IMR-90 (cell line): ENCODE results near the gene TUBA8. TPM values are rescaled to one million over a fixed set of nuclear protein-coding genes. Genes with fewer than 3 reads are reported as not detected.

ENCODE experiments used
- ATAC-seq: fragments of 200-7000 bp; cut with Tn5 transposase; 2 replicates; pipeline ENCODE4 v1.9.1; 2020; ENCODE audit warnings: low read depth, mild to moderate bottlenecking, moderate library complexity
- BruUV-seq: library from RNA; stranded (reverse); fragments of 400-500 nt; replicated peaks from 2 replicates; lab custom pipeline; 2021; lab: Mats Ljungman, UMichigan
- CTCF ChIA-PET: fragments of 300-600 bp; formaldehyde crosslinking; extraction: SDS; loops from one replicate; lab custom pipeline; 2021; ENCODE audit warnings: antibody characterized with exemption; lab: Yijun Ruan, JAX
- POLR2A ChIA-PET: fragments of 300-600 bp; sonication (Branson Sonifier 250); formaldehyde crosslinking; loops from one replicate; lab custom pipeline; 2022; ENCODE audit warnings: antibody characterized with exemption; ENCODE audit not compliant: unreplicated experiment; lab: Charles Lee
- DNase-seq: peaks from one replicate; pipeline ENCODE4 v3.0.0; 2013
- H2AFZ ChIP-seq: replicated peaks from 2 replicates; pipeline ENCODE3; 2013; ENCODE audit warnings: low read length, mild to moderate bottlenecking; ENCODE audit not compliant: poor library complexity
- H2AK5ac ChIP-seq: 2 replicates; pipeline ENCODE4 v1.6.1; 2013; ENCODE audit warnings: low read depth, low read length, inconsistent platforms
- H2AK9ac ChIP-seq: replicated peaks from 2 replicates; pipeline ENCODE3; 2013; ENCODE audit warnings: mild to moderate bottlenecking, low read depth, low read length, moderate library complexity; ENCODE audit not compliant: poor library complexity
- H2BK120ac ChIP-seq: 2 replicates; pipeline ENCODE4 v1.6.1; 2013; ENCODE audit warnings: low read depth, low read length, inconsistent platforms
- H2BK15ac ChIP-seq: 3 replicates; pipeline ENCODE4 v1.6.1; 2013; ENCODE audit warnings: low read depth, low read length, inconsistent platforms
- H2BK20ac ChIP-seq: 2 replicates; pipeline ENCODE4 v1.6.1; 2013; ENCODE audit warnings: low read depth, mild to moderate bottlenecking, inconsistent platforms, low read length, moderate library complexity
- H2BK5ac ChIP-seq: 2 replicates; pipeline ENCODE4 v1.6.1; 2013; ENCODE audit warnings: mild to moderate bottlenecking, low read depth, low read length, inconsistent platforms; ENCODE audit not compliant: poor library complexity, severe bottlenecking
- H3K14ac ChIP-seq: replicated peaks from 2 replicates; pipeline ENCODE4 v1.6.1; 2013; ENCODE audit warnings: low read depth, low read length, inconsistent platforms
- H3K18ac ChIP-seq: 2 replicates; pipeline ENCODE4 v1.6.1; 2013; ENCODE audit warnings: low read depth, low read length, control low read depth
- H3K23ac ChIP-seq: 2 replicates; pipeline ENCODE4 v1.6.1; 2013; ENCODE audit warnings: low read depth, low read length, inconsistent platforms
- H3K27ac ChIP-seq: 2 replicates; pipeline ENCODE4 v1.5.1; 2013; ENCODE audit warnings: mild to moderate bottlenecking, control low read depth, low read length; ENCODE audit not compliant: insufficient read depth
- H3K27me3 ChIP-seq: 2 replicates; pipeline ENCODE4 v1.6.1; 2013; ENCODE audit warnings: low read length; ENCODE audit not compliant: control insufficient read depth, insufficient read depth
- H3K36me3 ChIP-seq: 2 replicates; pipeline ENCODE4 v1.6.1; 2013; ENCODE audit warnings: low read length, mixed read lengths; ENCODE audit not compliant: control insufficient read depth, insufficient read depth
- H3K4ac ChIP-seq: 2 replicates; pipeline ENCODE4 v1.6.1; 2013; ENCODE audit warnings: low read depth, low read length, inconsistent platforms
- H3K4me1 ChIP-seq: 2 replicates; pipeline ENCODE4 v1.6.1; 2013; ENCODE audit warnings: low read length, mixed read lengths; ENCODE audit not compliant: control insufficient read depth, insufficient read depth
- H3K4me2 ChIP-seq: 2 replicates; pipeline ENCODE4 v1.6.1; 2013; ENCODE audit warnings: low read depth, mild to moderate bottlenecking, control low read depth, low read length, moderate library complexity
- H3K4me3 ChIP-seq: 2 replicates; pipeline ENCODE4 v1.5.1; 2013; ENCODE audit warnings: low read depth, mild to moderate bottlenecking, control low read depth, low read length, moderate library complexity; ENCODE audit not compliant: insufficient read depth
- H3K56ac ChIP-seq: 2 replicates; pipeline ENCODE4 v1.6.1; 2013; ENCODE audit warnings: low read length, inconsistent platforms; ENCODE audit not compliant: insufficient read depth; ENCODE audit errors: extremely low read depth
- H3K79me1 ChIP-seq, 2 experiments: 2 replicates each; pipeline ENCODE4 v1.6.1; 2013; ENCODE audit warnings: low read length in 2 of 2, inconsistent platforms in 1 of 2, low read depth in 1 of 2
- H3K9ac ChIP-seq: 2 replicates; pipeline ENCODE4 v1.6.1; 2013; ENCODE audit warnings: low read depth, low read length, control low read depth
- H3K9me1 ChIP-seq: 2 replicates; pipeline ENCODE4 v1.6.1; 2013; ENCODE audit warnings: low read length, inconsistent platforms; ENCODE audit not compliant: insufficient read depth
- H3K9me3 ChIP-seq: 2 replicates; pipeline ENCODE4 v1.6.1; 2013; ENCODE audit warnings: low read length; ENCODE audit not compliant: control insufficient read depth, insufficient read depth
- H4K20me1 ChIP-seq: 2 replicates; pipeline ENCODE4 v1.6.1; 2013; ENCODE audit warnings: low read length, inconsistent platforms; ENCODE audit not compliant: insufficient read depth
- H4K5ac ChIP-seq: 2 replicates; pipeline ENCODE4 v1.6.1; 2013; ENCODE audit warnings: mild to moderate bottlenecking, low read depth, low read length, control low read depth
- H4K8ac ChIP-seq, 2 experiments: 2 replicates each; pipeline ENCODE4 v1.6.1; 2013; ENCODE audit warnings: low read depth in 2 of 2, low read length in 2 of 2, control low read depth in 1 of 2, inconsistent platforms in 1 of 2
- H4K91ac ChIP-seq: 2 replicates; pipeline ENCODE4 v1.6.1; 2013; ENCODE audit warnings: low read depth, low read length, inconsistent platforms; ENCODE audit not compliant: insufficient read depth
- BHLHE40 ChIP-seq: fragments of 150-350 bp; IDR thresholded peaks from 2 replicates; pipeline ENCODE4 v1.6.1; 2016; ENCODE audit warnings: mild to moderate bottlenecking, low read depth, low read length
- CHD1 ChIP-seq: IDR thresholded peaks from 2 replicates; pipeline ENCODE4 v1.6.1; 2012; ENCODE audit warnings: low read depth, low read length, improper control_type of control experiment
- FOS ChIP-seq: fragments of 150-350 bp; IDR thresholded peaks from 2 replicates; pipeline ENCODE4 v1.6.1; 2016; ENCODE audit warnings: low read depth, low read length
- MAFK ChIP-seq: IDR thresholded peaks from 2 replicates; pipeline ENCODE4 v1.6.1; 2012; ENCODE audit warnings: low read depth, low read length, improper control_type of control experiment
- MAZ ChIP-seq: IDR thresholded peaks from 2 replicates; pipeline ENCODE4 v1.6.1; 2012; ENCODE audit warnings: low read depth, mild to moderate bottlenecking, low read length, improper control_type of control experiment, moderate library complexity, borderline replicate concordance
- MXI1 ChIP-seq: IDR thresholded peaks from 2 replicates; pipeline ENCODE4 v1.6.1; 2012; ENCODE audit warnings: low read depth, mild to moderate bottlenecking, low read length, moderate library complexity, borderline replicate concordance
- NFE2L2 ChIP-seq: fragments of 150-350 bp; IDR thresholded peaks from 2 replicates; pipeline ENCODE4 v1.6.1; 2016; ENCODE audit warnings: low read depth, mild to moderate bottlenecking, low read length
- POLR2A ChIP-seq: IDR thresholded peaks from 2 replicates; pipeline ENCODE4 v1.6.1; 2012; ENCODE audit warnings: mild to moderate bottlenecking, low read depth, low read length
- RAD21 ChIP-seq: IDR thresholded peaks from 2 replicates; pipeline ENCODE4 v1.6.1; 2012; ENCODE audit warnings: low read length, improper control_type of control experiment
- RCOR1 ChIP-seq: IDR thresholded peaks from 2 replicates; pipeline ENCODE4 v1.6.1; 2012; ENCODE audit warnings: mild to moderate bottlenecking, low read length, improper control_type of control experiment; ENCODE audit not compliant: insufficient replicate concordance
- RFX5 ChIP-seq: IDR thresholded peaks from 2 replicates; pipeline ENCODE4 v1.8.0; 2012; ENCODE audit warnings: low read depth, mild to moderate bottlenecking, low read length, moderate library complexity
- SMC3 ChIP-seq: fragments of 150-350 bp; IDR thresholded peaks from 2 replicates; pipeline ENCODE4 v1.6.1; 2016; ENCODE audit warnings: low read depth, mild to moderate bottlenecking, antibody characterized with exemption, low read length, moderate library complexity
- WGBS, 2 experiments: methylation state at CpG; one replicate each; pipeline versions ENCODE4 v1.1.5 to v1.1.7; 2013; ENCODE audit warnings: missing lambda C conversion rate in 2 of 2; ENCODE audit not compliant: insufficient read length in 1 of 2; ENCODE audit errors: extremely low coverage in 2 of 2; 5-methylcytosine and 5-hydroxymethylcytosine counted together
- dilution Hi-C: fragments of 300-500 bp; cut with HindIII; formaldehyde crosslinking; loops from one replicate; pipeline ENCODE4 v1.14.3; 2018; ENCODE audit warnings: low sequenced_read_pairs; ENCODE audit not compliant: unreplicated experiment
- in situ Hi-C: fragments of 300-500 bp; cut with MboI; formaldehyde crosslinking; loops from 3 replicates; pipeline ENCODE4 v1.14.3; 2019; ENCODE audit warnings: low sequenced_read_pairs, inconsistent platforms, mixed read lengths
- intact Hi-C: fragments of 100-400 bp; cut with micrococcal nuclease; formaldehyde crosslinking; loops from 2 replicates; pipeline ENCODE4 v1.10.0; 2022
- polyA plus RNA-seq, 3 experiments: library from polyadenylated mRNA; depleted of rRNA; stranded (reverse); fragments of >200 nt; gene quantifications; 2 replicates each; pipeline ENCODE4 v1.2.3, GENCODE V29; 2012; ENCODE audit warnings: low replicate concordance in 1 of 3
- total RNA-seq: library from RNA; depleted of rRNA; stranded (reverse); fragments of >200 nt; gene quantifications from 2 replicates; pipeline ENCODE4 v1.2.3, GENCODE V29; 2012
- TF ChIP-seq, protein P1 (sequence below): fragments of 150-350 bp; IDR thresholded peaks from 2 replicates; pipeline ENCODE4 v1.6.1; 2017; ENCODE audit warnings: mild to moderate bottlenecking, antibody characterized with exemption, low read length, low read depth
- TF ChIP-seq, protein P2 (sequence below): conservative IDR thresholded peaks from 2 replicates; pipeline ENCODE4 v1.5.1; 2012; ENCODE audit warnings: mild to moderate bottlenecking, low read depth, low read length, improper control_type of control experiment
- TF ChIP-seq, protein P3 (sequence below): fragments of 150-350 bp; IDR thresholded peaks from 2 replicates; pipeline ENCODE4 v1.6.1; 2016; ENCODE audit warnings: low read depth, mild to moderate bottlenecking, low read length, moderate library complexity, borderline replicate concordance

Gene TUBA8
- total and polyA plus RNA-seq, 2 of the 4 experiments (the other 2 are of a cell fraction) = 1.4 to 2.2 TPM

DNA sequence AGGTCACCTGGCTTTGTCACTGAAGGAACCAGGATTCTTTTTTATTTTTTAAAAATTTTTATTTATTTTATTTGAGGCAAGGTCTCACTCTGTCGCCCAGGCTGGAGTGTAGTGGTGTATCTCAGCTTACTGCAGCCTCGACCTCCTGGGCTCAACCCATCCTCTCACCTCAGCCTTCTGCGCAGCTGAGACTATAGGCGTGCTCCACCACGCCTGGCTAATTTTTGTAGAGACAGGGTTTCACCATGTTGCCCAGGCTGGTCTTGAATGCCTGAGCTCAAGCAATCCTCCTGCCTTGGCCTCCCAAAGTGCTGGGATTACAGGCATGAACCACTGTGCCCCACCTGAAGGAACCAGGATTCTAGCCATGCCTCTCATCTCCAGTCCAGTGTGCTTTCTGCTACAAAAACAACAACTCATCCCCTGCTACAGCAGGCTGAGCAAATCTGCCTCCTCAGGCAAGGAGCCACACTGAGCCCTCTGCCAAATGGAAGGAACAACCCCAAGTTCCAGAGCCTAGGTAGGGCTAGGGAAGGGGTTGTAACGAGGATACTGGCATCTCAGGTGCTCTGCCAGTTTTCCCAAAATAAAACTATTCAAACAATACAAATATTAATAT lies 35.4 kb upstream of the TUBA8 start:
- H3K27ac ChIP-seq = no peak overlapping the region
- in situ Hi-C loops = no loop called here

More for the DNA sequence above, 35.4 kb upstream of the TUBA8 start:
- Histone ChIP-seq H3K27me3 (no peaks in the 10 kb centered on the region), H3K79me1 (peaks cover 19 to 30% of the 10 kb centered on the region in 2 experiments; a peak in 3 of 4 replicates), H3K9me1 (no peaks in the 10 kb centered on the region), H3K36me3 (peaks cover 1% of the 10 kb centered on the region; the same call in 1 of the 2 replicates), H3K4me3 (no peak overlapping the region), H2BK5ac (no peak overlapping the region), H3K18ac (no peak overlapping the region), H3K4ac (no peak overlapping the region), H4K91ac (no peak overlapping the region), H3K56ac (no peak overlapping the region), H2AK9ac (peak overlapping the region; percentile 62), H4K8ac (no peak overlapping the region), H2BK20ac (no peak overlapping the region), H3K9me3 (no peaks in the 10 kb centered on the region), H4K5ac (no peak overlapping the region), H3K23ac (no peak overlapping the region), H3K4me1 (peaks cover 2% of the 10 kb centered on the region), H3K14ac (no peak overlapping the region), H2BK120ac (no peak overlapping the region), H3K9ac (no peak overlapping the region), H3K4me2 (no peak overlapping the region), H2BK15ac (no peak overlapping the region), H4K20me1 (no peaks in the 10 kb centered on the region), H2AFZ (no peak overlapping the region), H2AK5ac (peak overlapping the region; percentile 44; the same call in 1 of the 2 replicates)
- dilution Hi-C loops = no loop called here
- DNase-seq = no peak
- no TSS peak for BruUV-seq
- ChIA-PET POLR2A (interaction anchor here (0.6 kb wide), 1 partner anchor 164 kb away, joined by 3 read pairs; no protein-coding TSS in a partner anchor), CTCF (interaction anchor here (0.6 to 3.1 kb wide), 16 partner anchors 10 to 245 kb away, joined by 3 to 22 read pairs (median 4); no protein-coding TSS in a partner anchor)
- no peak for ATAC-seq
- TF ChIP-seq NFE2L2 = no peak
- no peak for TF ChIP-seq MXI1
- no peak for TF ChIP-seq FOS
- no peak for TF ChIP-seq CHD1
- no peak for TF ChIP-seq POLR2A
- no peak for TF ChIP-seq SMC3
- TF ChIP-seq, protein P1, sequence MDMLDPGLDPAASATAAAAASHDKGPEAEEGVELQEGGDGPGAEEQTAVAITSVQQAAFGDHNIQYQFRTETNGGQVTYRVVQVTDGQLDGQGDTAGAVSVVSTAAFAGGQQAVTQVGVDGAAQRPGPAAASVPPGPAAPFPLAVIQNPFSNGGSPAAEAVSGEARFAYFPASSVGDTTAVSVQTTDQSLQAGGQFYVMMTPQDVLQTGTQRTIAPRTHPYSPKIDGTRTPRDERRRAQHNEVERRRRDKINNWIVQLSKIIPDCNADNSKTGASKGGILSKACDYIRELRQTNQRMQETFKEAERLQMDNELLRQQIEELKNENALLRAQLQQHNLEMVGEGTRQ = no peak
- no peak for TF ChIP-seq MAZ
- no peak for TF ChIP-seq RCOR1
- TF ChIP-seq MAFK = no peak
- no peak for TF ChIP-seq RFX5
- TF ChIP-seq, protein P2, sequence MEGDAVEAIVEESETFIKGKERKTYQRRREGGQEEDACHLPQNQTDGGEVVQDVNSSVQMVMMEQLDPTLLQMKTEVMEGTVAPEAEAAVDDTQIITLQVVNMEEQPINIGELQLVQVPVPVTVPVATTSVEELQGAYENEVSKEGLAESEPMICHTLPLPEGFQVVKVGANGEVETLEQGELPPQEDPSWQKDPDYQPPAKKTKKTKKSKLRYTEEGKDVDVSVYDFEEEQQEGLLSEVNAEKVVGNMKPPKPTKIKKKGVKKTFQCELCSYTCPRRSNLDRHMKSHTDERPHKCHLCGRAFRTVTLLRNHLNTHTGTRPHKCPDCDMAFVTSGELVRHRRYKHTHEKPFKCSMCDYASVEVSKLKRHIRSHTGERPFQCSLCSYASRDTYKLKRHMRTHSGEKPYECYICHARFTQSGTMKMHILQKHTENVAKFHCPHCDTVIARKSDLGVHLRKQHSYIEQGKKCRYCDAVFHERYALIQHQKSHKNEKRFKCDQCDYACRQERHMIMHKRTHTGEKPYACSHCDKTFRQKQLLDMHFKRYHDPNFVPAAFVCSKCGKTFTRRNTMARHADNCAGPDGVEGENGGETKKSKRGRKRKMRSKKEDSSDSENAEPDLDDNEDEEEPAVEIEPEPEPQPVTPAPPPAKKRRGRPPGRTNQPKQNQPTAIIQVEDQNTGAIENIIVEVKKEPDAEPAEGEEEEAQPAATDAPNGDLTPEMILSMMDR = no peak
- TF ChIP-seq BHLHE40 = no peak
- TF ChIP-seq RAD21 = no peak
- TF ChIP-seq, protein P3, sequence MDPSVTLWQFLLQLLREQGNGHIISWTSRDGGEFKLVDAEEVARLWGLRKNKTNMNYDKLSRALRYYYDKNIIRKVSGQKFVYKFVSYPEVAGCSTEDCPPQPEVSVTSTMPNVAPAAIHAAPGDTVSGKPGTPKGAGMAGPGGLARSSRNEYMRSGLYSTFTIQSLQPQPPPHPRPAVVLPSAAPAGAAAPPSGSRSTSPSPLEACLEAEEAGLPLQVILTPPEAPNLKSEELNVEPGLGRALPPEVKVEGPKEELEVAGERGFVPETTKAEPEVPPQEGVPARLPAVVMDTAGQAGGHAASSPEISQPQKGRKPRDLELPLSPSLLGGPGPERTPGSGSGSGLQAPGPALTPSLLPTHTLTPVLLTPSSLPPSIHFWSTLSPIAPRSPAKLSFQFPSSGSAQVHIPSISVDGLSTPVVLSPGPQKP = no peak
- WGBS, 2 experiments = no CpG with 5 or more reads among the region's 6 CpGs
- intact Hi-C loops = loop anchor here (5.0 to 10.0 kb wide), 3 partner anchors 333 to 1000 kb away; no protein-coding TSS in a partner anchor
